Measurements from ENCODE around the gene DNAH5.

GRCh38 chr5:13859270-13860065 is 85.0 kb downstream of the DNAH5 start:
- TF ChIP-seq CTCF (conservative IDR thresholded peaks at IDR 0.05) (no peak), EZH2 (IDR thresholded peaks at IDR 0.05; ENCODE audit: low read depth) (no peak)

All from PC-9 (cell line).